ENCODE results near the gene PPP2R1A. TPM values are rescaled to one million over a fixed set of nuclear protein-coding genes. Genes with fewer than 3 reads are reported as not detected.

Gene PPP2R1A
- total RNA-seq, 1 experiment from 2014 or later = 266 TPM

GRCh38 chr19:52191951-52192350 is 2.1 kb downstream of the PPP2R1A start:
- intact Hi-C loops (cut with micrococcal nuclease) = no loop called here
- ChIA-PET RAD21 (ENCODE audit: low non-redundant PET in 1 of 2, low total read pairs in 2 of 2, uncharacterized antibody in 2 of 2, unreplicated experiment in 2 of 2) (no interaction called here), POLR2A (no interaction called here), CTCF (no interaction called here)
- H3K79me2 ChIP-seq (ENCODE audit: insufficient read depth, low read length) = peaks cover 68% of the 10 kb centered on the region
- H3K4me1 ChIP-seq (ENCODE audit: control insufficient read depth in 1 of 2, insufficient read depth in 2 of 2, low read length in 2 of 2) = peaks cover 7 to 20% of the 10 kb centered on the region in 2 experiments; a peak in 3 of 4 replicates
- peak overlapping the region; percentile 74 for H3K4me2 ChIP-seq (ENCODE audit: low read length)
- DNase-seq (ENCODE audit: low read depth, low spot score) (no peak), ATAC-seq (no peak)
- H3K36me3 ChIP-seq (ENCODE audit: control insufficient read depth in 1 of 2, insufficient read depth in 2 of 2, low read length in 2 of 2) = peaks cover 13 to 30% of the 10 kb centered on the region in 2 experiments; a peak in 3 of 4 replicates
- TF ChIP-seq SP1 (IDR thresholded peaks at IDR 0.05; ENCODE audit: low read depth) = no peak
- no peak for TF ChIP-seq EZH2phosphoT487 (IDR thresholded peaks at IDR 0.05; ENCODE audit: borderline replicate concordance)
- TF ChIP-seq ATF3 (IDR thresholded peaks at IDR 0.05) = no peak
- TF ChIP-seq FOSL1 (IDR thresholded peaks at IDR 0.05; ENCODE audit: low read depth) = no peak
- no peak for TF ChIP-seq ZBTB33 (IDR thresholded peaks at IDR 0.05; ENCODE audit: extremely low read depth, insufficient replicate concordance, low read length)
- no peak for TF ChIP-seq TCF7L2 (IDR thresholded peaks at IDR 0.05; ENCODE audit: borderline replicate concordance, extremely low read depth, insufficient read depth, insufficient read length)
- no peak for TF ChIP-seq CTCF (IDR thresholded peaks at IDR 0.05 in 2 of 3, conservative IDR thresholded peaks at IDR 0.05 in 1 of 3; ENCODE audit: borderline replicate concordance in 1 of 3, insufficient read depth in 1 of 3, low read depth in 2 of 3, low read length in 2 of 3)
- TF ChIP-seq EGR1 (IDR thresholded peaks at IDR 0.05; ENCODE audit: low read depth) = no peak
- no peak for TF ChIP-seq ZNF274 (IDR thresholded peaks at IDR 0.05; ENCODE audit: low read depth, low read length)
- TF ChIP-seq SRF (IDR thresholded peaks at IDR 0.05; ENCODE audit: low read depth) = no peak
- no peak for TF ChIP-seq JUND (IDR thresholded peaks at IDR 0.05)
- TF ChIP-seq RAD21 (IDR thresholded peaks at IDR 0.05; ENCODE audit: low read depth) = no peak
- no peak for TF ChIP-seq POLR2AphosphoS5 (IDR thresholded peaks at IDR 0.05; ENCODE audit: low read depth, low read length)
- no peak for TF ChIP-seq ELF1 (IDR thresholded peaks at IDR 0.05; ENCODE audit: borderline replicate concordance, low read depth)
- TF ChIP-seq SIN3A (IDR thresholded peaks at IDR 0.05; ENCODE audit: low read depth) = no peak
- no peak for TF ChIP-seq CBX3 (IDR thresholded peaks at IDR 0.05; ENCODE audit: low read depth)
- BruUV-seq (replicated peaks) = no TSS peak
- peak overlapping the region in 1 of 2 experiments; percentile 94; a peak in 1 of 4 replicates for H3K4me3 ChIP-seq (replicated peaks in 1 of 2; ENCODE audit: low read depth in 1 of 2, low read length in 2 of 2)
- no peaks in the 10 kb centered on the region for H3K9me3 ChIP-seq (ENCODE audit: control insufficient read depth in 1 of 2, insufficient read depth in 1 of 2, low read depth in 1 of 2, low read length in 2 of 2)
- H3K27ac ChIP-seq (ENCODE audit: low read depth, low read length) = no peak overlapping the region
- H3K9me2 ChIP-seq (ENCODE audit: insufficient read depth) = no peaks in the 10 kb centered on the region
- 0 out of 2 replicates have a peak, but pooled peaks cover 7% of the 10 kb centered on the region for H4K20me1 ChIP-seq (ENCODE audit: insufficient read depth)
- H2AFZ ChIP-seq (ENCODE audit: low read depth, low read length, poor library complexity, severe bottlenecking) = no peak overlapping the region
- H3K9ac ChIP-seq (ENCODE audit: low read length) = peak overlapping the region; percentile 95; the same call in 1 of the 2 replicates
- H3K27me3 ChIP-seq (ENCODE audit: insufficient read depth, low read length) = no peaks in the 10 kb centered on the region
